A673 (cell line): ENCODE data around the gene CLPSL1. TPM values are rescaled to one million over a fixed set of nuclear protein-coding genes. Genes with fewer than 3 reads are reported as not detected.

ENCODE experiments used
- BruUV-seq: library from RNA; stranded (reverse); fragments of 400-500 nt; replicated peaks from 2 replicates; lab custom pipeline; 2021; lab: Mats Ljungman, UMichigan
- CTCF ChIA-PET: fragments of 300-600 bp; sonication (Branson Sonifier 250); formaldehyde crosslinking; loops from one replicate; lab custom pipeline; 2022; ENCODE audit warnings: antibody characterized with exemption; lab: Charles Lee
- POLR2A ChIA-PET: fragments of 300-600 bp; sonication (Branson Sonifier 250); formaldehyde crosslinking; loops from one replicate; lab custom pipeline; 2022; ENCODE audit warnings: antibody characterized with exemption; ENCODE audit not compliant: low non-redundant PET; lab: Charles Lee
- DNase-seq: peaks from one replicate; pipeline ENCODE4 v3.0.0-alpha.2; 2015; ENCODE audit warnings: low spot score
- H3K27ac ChIP-seq: fragments of 200-600 bp; sonication (generic); 2 replicates; pipeline ENCODE4 v1.5.1; 2016; ENCODE audit warnings: mixed run types, low read depth, mild to moderate bottlenecking, mixed read lengths, antibody characterized with exemption, low read length; ENCODE audit not compliant: poor library complexity, severe bottlenecking
- H3K27me3 ChIP-seq: fragments of 200-600 bp; sonication (generic); replicated peaks from 2 replicates; pipeline ENCODE4 v1.6.1; 2017; ENCODE audit warnings: mixed run types, low read depth, mild to moderate bottlenecking, mixed read lengths, antibody characterized with exemption, low read length; ENCODE audit not compliant: insufficient read depth, poor library complexity
- H3K36me3 ChIP-seq: fragments of 200-600 bp; sonication (generic); 2 replicates; pipeline ENCODE4 v1.6.1; 2016; ENCODE audit warnings: mixed run types, mild to moderate bottlenecking, mixed read lengths, antibody characterized with exemption, low read length; ENCODE audit not compliant: insufficient read depth, poor library complexity, severe bottlenecking
- H3K4me1 ChIP-seq: fragments of 200-600 bp; sonication (generic); 2 replicates; pipeline ENCODE4 v1.6.1; 2017; ENCODE audit warnings: mixed run types, mild to moderate bottlenecking, mixed read lengths, antibody characterized with exemption, low read length; ENCODE audit not compliant: insufficient read depth, poor library complexity, severe bottlenecking
- H3K4me3 ChIP-seq: fragments of 200-600 bp; sonication (generic); 2 replicates; pipeline ENCODE4 v1.5.1; 2016; ENCODE audit warnings: low read depth, mixed run types, mild to moderate bottlenecking, mixed read lengths, low read length; ENCODE audit not compliant: poor library complexity, severe bottlenecking
- H3K9me3 ChIP-seq: fragments of 200-600 bp; sonication (generic); 2 replicates; pipeline ENCODE4 v1.6.1; 2016; ENCODE audit warnings: mixed run types, low read depth, mild to moderate bottlenecking, mixed read lengths, antibody characterized with exemption, low read length; ENCODE audit not compliant: poor library complexity, severe bottlenecking
- CTCF ChIP-seq: fragments of 300-800, 200-600 bp; sonication (generic); conservative IDR thresholded peaks from 2 replicates; pipeline ENCODE4 v1.5.1; 2017; ENCODE audit warnings: low read depth, mild to moderate bottlenecking, antibody characterized with exemption, low read length, moderate library complexity, mixed read lengths
- EZH2 ChIP-seq: fragments of 200-600 bp; sonication (generic); IDR thresholded peaks from 2 replicates; pipeline ENCODE4 v1.6.1; 2017; ENCODE audit warnings: borderline replicate concordance, low read depth, mild to moderate bottlenecking, mixed read lengths, antibody characterized with exemption, low read length; ENCODE audit not compliant: poor library complexity, severe bottlenecking
- intact Hi-C: fragments of 100-400 bp; cut with micrococcal nuclease; formaldehyde crosslinking; loops from one replicate; pipeline ENCODE4 v1.10.0; 2022; ENCODE audit not compliant: unreplicated experiment
- total RNA-seq: library from RNA; stranded (reverse); gene quantifications from 2 replicates; pipeline ENCODE4 v1.2.3, GENCODE V29; 2021

Gene CLPSL1
- total RNA-seq, 1 experiment from 2014 or later, result not detected

- no peak overlapping the region for H3K4me3 ChIP-seq
- CTCF ChIA-PET, result interaction anchor here (0.6 kb wide), 1 partner anchor 135 kb away, joined by 4 read pairs; no protein-coding TSS in a partner anchor
- no peak overlapping the region for H3K27ac ChIP-seq
- no peaks in the 10 kb centered on the region for H3K9me3 ChIP-seq
- BruUV-seq, result no TSS peak
- no peaks in the 10 kb centered on the region for H3K4me1 ChIP-seq
- TF ChIP-seq EZH2 (no peak), CTCF (no peak)
- no peaks in the 10 kb centered on the region for H3K27me3 ChIP-seq
- no peaks in the 10 kb centered on the region for H3K36me3 ChIP-seq
- no peak for DNase-seq
- POLR2A ChIA-PET, result no interaction called here
- intact Hi-C loops, result no loop called here
Observed at GRCh38 chr6:35796236-35796635, 15.4 kb downstream of the CLPSL1 start.

- ChIA-PET POLR2A (no interaction called here), CTCF (no interaction called here)
- H3K4me1 ChIP-seq, result no peaks in the 10 kb centered on the region
- DNase-seq, result no peak
- no TSS peak for BruUV-seq
- H3K4me3 ChIP-seq, result no peak overlapping the region
- no peaks in the 10 kb centered on the region for H3K27me3 ChIP-seq
- no peaks in the 10 kb centered on the region for H3K36me3 ChIP-seq
- no peaks in the 10 kb centered on the region for H3K9me3 ChIP-seq
- TF ChIP-seq EZH2 (no peak), CTCF (no peak)
- intact Hi-C loops, result loop anchor here (1.0 kb wide), 1 partner anchor 10 kb away; no protein-coding TSS in a partner anchor
- no peak overlapping the region for H3K27ac ChIP-seq
Observed at GRCh38 chr6:35797837-35798526, 17.2 kb downstream of the CLPSL1 start.

GRCh38 chr6:35798706-35799105 is 17.9 kb downstream of the CLPSL1 start:
- no peaks in the 10 kb centered on the region for H3K27me3 ChIP-seq
- POLR2A ChIA-PET, result no interaction called here
- H3K4me1 ChIP-seq, result no peaks in the 10 kb centered on the region
- no peak overlapping the region for H3K27ac ChIP-seq
- DNase-seq, result no peak
- H3K4me3 ChIP-seq, result no peak overlapping the region
- TF ChIP-seq EZH2, result no peak
- no peak for TF ChIP-seq CTCF
- no peaks in the 10 kb centered on the region for H3K36me3 ChIP-seq
- BruUV-seq, result no TSS peak
- CTCF ChIA-PET, result no interaction called here
- intact Hi-C loops, result loop anchor here (1.0 kb wide), 1 partner anchor 10 kb away; no protein-coding TSS in a partner anchor
- no peaks in the 10 kb centered on the region for H3K9me3 ChIP-seq
